GM21390 (cell line): ENCODE measurements around the gene BIRC2.
"Not testable (repeated sequence)": the region's sequence is repeated elsewhere in the genome, so short reads cannot be mapped to it uniquely, and the experiment has no call there.

Experiments used
- ATAC-seq: cut with Tn5 transposase; IDR thresholded peaks from one replicate; pipeline ENCODE4 v1.9.1; 2021; ENCODE audit not compliant: unreplicated experiment

The BIRC2 gene

DNA sequence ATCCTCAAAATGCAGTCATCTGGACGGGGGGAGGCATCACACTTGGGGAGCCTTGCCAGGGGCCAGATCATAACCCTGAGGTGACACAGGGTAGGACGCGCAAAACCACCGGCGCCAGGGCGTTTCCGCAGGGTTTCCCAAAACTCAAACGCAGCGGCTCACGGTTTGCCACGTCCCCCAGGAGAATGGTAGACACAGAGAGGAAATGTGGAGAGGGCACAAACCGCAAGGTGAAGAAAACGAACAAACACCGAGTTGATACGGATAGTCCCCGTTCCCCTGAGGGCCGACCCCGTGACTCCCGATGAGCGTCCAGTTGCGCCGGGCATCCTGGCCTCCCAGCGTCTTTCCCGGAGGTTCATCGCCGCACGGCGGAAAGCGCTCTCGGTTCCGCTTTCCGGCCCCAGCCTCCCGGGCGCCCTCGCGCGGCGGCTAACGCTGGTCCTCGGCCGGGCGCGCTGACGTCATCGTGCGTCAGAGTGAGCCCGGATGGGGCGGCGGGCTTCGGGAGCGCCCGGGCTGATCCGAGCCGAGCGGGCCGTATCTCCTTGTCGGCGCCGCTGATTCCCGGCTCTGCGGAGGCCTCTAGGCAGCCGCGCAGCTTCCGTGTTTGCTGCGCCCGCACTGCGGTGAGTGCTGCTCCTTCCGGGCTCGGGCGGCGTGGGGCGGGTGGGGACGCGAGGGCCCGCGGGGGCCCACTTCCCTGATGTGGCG lies at the start of gene BIRC2:
Gene BIRC2, plus strand, starts transcription at position 467 of the 714 bp plus-strand sequence. CDS start 2,641 bp downstream, outside the sequence.
- ATAC-seq = peak; percentile 85

- not testable (repeated sequence) for ATAC-seq
Observed at GRCh38 chr11:102300837-102301236, 46.2 kb upstream of the BIRC2 start.

- no peak for ATAC-seq
Observed at GRCh38 chr11:102302241-102302640, 44.8 kb upstream of the BIRC2 start.

- no peak for ATAC-seq
Observed at GRCh38 chr11:102304686-102305085, 42.3 kb upstream of the BIRC2 start.

- ATAC-seq = no peak
Observed at GRCh38 chr11:102305352-102306047, 41.5 kb upstream of the BIRC2 start.

DNA sequence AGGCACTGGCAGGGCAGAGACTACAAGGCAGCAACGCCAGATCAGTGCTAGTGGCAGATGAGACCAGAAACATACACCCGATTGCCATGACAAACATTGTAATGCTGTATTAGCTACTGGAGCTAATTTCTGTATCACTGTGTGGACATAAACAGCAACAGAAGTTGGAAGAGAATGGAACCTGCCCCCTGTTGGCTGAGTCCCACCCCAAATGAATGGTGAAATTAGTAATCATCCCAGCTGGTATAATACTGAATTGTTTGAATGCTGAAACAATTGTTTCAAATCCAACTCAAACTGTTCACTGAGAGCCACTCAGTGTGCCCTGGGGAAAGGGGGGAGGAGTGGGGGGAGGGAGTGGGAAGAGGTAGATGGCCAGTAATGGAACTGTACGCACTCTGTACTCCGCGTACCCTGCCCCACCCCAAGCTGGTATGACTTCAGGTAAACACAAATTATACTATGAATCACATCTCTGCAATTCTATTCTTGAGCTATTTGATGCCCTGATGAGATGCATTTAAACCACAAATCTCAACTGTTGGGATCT lies 40.9 kb upstream of the BIRC2 start:
- no peak for ATAC-seq

- no peak for ATAC-seq
Observed at GRCh38 chr11:102306817-102307726, 39.9 kb upstream of the BIRC2 start.

DNA sequence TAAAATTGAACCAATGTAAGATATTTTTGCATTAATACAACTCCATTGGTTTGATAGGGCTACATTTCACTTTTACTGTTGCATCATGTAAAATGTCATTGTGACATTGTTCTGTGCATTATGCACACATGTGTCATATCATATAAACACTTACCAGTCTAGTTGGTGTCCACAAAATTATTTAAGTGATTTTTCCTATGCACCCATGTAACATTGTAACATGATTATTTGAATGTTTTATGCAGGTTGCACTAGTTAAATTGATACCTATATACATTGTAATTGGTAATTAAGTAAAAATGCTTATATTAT lies 39.3 kb upstream of the BIRC2 start:
- no peak for ATAC-seq

DNA sequence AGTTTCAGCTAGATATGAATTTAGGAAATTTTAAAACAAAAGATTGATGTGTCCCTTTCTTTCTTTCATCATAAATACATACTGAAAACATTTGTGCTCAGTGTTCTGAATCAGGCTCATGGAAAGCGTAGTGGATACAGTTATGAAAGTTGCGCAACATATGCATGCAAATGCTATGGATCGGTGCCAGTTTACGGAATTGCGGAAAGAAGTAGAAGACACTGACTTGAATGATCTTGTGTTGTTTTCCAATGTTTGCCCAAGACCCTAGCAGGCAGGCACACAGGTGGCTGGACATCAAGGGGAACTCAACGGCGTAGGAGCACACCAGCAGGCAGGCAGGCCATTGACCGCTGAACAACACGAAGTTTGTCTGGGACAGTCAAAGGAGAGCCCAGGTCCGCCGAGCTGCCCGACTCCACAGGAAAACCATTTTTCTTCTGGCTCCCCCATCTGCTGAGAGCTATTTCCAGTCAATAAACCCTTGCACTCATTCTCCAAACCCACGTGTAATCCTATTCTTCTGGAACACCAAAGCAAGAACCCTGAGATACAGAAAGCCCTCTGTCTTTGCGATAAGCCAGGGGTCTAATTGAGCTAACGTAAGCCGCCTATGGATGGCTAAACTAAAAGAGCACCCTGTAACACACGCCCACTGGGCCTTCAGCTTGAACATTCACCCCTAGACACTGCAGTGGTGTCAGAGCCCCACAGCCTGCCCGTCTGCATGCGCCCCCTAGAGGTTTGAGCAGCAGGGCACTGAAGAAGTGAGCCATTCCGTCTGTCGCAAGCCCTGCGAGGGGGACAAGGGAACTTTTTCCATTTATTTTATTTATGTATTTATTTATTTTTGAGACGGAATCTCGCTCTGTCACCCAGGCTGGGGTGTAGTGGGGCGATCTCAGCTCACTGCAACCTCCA lies 37.1 kb upstream of the BIRC2 start:
- ATAC-seq = no peak

DNA sequence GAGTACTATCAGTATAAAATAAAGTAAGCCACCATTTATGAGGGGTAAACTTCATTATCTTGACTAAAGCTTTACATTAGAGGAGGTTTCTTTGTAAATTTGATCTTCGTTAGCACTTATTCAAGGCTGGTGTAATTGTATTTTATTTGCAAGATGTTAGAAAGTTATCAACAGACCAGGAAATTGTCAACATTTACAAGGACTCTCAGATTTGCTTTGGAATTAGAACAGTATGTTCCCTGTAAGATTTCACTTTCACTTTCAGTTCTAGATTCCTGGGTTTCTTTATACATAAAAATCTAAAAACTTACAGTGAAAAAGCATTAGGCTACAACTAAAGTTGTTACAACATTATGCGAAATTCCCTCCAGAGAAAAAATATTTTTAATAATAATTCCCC lies 34.3 kb upstream of the BIRC2 start:
- no peak for ATAC-seq

- ATAC-seq = no peak
Observed at GRCh38 chr11:102313238-102313940, 33.6 kb upstream of the BIRC2 start.

DNA sequence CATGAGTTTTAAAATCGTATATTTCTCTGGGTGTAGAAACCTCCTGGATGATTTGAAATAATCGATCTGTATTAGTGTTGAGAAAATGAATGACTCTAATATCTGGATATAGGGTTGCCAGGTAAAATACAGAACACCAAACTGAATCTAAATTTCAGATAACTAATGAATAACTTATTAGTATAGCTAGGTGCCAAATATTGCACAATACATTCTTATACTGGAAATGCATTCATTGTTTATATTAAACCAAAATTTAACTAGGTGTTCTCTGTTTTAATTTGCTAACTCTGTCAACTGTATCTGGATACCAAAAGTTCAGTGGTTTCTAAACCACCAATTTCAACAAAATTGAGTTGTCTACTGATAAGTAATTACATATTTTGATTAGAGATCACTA lies 32.2 kb upstream of the BIRC2 start:
- no peak for ATAC-seq

GRCh38 chr11:102316346-102316904 lies 30.6 kb upstream of the BIRC2 start:
- no peak for ATAC-seq

DNA sequence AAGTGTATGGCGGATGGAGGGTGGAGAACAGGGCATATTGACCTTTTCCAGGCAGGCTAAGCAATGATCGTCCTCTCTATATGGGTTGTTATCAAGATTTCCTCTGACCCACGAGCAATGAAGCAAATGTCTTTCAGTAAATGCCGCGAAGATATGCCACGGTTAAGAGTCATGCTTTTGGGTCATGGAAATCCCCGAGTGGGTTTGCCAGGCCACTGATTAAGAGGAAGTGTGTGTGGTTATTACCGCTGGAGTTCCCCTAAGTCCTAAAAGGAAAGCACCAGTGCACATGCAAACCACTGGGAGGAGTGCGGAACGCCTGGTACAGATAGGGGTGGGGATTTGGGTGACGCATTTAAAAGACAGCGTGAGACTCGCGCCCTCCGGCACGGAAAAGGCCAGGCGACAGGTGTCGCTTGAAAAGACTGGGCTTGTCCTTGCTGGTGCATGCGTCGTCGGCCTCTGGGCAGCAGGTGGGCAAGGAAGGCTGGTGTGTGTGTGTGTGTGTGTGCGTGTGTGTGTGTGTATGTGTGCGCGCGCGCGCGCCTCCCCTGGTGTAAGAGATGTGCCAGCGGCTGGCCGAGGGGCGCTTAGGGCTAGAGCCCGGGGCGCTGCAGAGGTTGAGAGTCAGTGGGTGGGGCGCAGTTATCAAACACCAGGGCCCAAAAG lies 29.8 kb upstream of the BIRC2 start, which contains the start of gene BIRC3:
Gene BIRC3, plus strand, starts transcription at position 386 of the 669 bp plus-strand sequence. CDS start 7,026 bp downstream, outside the sequence.
- peak; percentile 77 for ATAC-seq

GRCh38 chr11:102317768-102318103 lies 29.3 kb upstream of the BIRC2 start:
- no peak for ATAC-seq

DNA sequence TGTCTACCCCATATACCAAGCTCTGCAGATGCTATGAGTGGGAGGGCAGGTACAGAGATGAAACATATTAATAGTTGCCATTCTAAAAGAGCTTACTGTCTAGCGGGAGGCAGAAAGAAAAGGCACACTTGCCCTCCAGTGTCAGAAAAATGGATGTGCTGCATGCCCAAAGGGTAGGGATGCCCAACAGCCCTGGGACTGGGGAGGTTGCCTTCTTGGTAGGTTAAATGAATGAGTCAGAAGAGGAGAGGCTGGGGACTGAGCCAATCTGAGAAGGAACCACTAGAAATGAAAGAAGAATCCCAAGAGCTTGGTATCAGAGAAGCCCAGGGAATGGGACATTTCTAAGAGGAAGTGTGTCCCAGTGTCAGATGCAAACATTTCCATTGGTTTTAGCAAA lies 28.5 kb upstream of the BIRC2 start:
- ATAC-seq = peak; percentile 11

GRCh38 chr11:102319544-102319943 lies 27.5 kb upstream of the BIRC2 start:
- ATAC-seq = no peak

DNA sequence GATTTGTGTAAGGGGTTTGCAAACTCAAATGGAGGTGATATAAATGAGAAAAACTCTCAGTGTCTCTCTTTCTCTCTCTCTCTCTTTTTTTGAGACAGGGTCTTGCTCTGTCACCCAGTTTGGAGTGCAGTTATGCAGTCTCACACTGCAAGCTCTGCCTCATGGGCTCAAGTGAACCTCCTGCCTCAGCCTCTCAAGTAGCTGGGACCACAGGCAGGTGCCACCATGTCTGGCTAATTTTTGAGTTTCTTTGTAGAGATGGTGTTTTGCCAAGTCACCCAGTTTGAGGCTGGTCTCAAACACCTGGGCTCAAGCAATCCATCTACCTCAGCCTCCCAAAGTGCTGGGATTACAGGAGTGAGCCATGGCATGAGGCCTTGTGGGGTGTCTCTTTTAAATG lies 26.8 kb upstream of the BIRC2 start:
- no peak for ATAC-seq

DNA sequence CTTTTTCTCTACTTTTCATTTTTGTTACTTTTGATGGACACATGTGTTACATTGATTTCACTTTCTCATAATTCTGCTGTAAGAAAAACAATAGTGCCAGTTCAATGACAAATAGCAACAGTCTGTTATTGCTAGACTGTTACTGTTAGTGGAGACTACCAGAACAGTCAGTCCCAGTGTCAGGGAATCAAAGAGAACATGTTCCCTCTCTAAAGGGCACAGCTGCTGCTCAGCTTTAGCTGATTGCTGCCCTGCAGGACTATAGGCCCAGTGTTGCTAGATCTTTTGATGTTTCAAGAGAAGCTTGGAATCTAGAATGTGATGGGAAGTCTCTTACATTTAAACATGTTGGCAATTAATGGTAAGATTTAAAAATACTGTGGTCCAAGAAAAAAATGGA lies 26.3 kb upstream of the BIRC2 start:
- no peak for ATAC-seq
